ENCODE measurements around the gene TAS2R1. TPM values are rescaled to one million over a fixed set of nuclear protein-coding genes. Genes with fewer than 3 reads are reported as not detected.

The TAS2R1 gene
- total and polyA plus RNA-seq, 8 donors, result not detected

DNA sequence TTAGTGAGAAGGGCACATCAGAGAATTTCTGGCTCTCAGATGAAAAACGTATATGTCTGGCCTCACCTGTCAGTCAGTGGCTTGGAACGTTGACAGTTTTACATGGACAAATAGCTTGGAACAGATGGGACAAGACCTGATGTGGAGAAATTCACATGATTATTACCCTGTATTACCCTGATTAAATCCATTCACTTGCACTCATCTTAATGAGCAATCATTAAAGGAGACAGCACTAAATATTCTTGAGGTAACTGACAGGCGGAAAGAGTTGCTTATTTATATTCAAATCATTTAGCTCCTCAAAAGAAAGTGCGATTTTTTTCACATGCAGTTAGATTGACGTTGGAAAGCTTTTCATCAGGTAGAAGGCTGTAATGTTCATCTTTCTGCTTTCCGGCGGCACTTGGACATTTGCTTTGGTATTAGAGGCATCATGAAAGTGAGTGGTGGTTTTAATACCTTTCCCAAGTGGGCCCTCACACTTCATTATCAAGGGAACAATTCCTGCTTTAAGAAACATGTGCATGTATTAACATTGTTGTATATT lies 11.7 kb upstream of the TAS2R1 start:
- Histone ChIP-seq H3K27ac (no peak overlapping the region), H3K9me3 (no peaks in the 10 kb centered on the region), H3K36me3 (no peaks in the 10 kb centered on the region), H3K27me3 (peaks cover 0 to 3% (median 0%) of the 10 kb centered on the region in 4 donors), H3K4me1 (no peaks in the 10 kb centered on the region), H3K4me3 (no peak overlapping the region)
- DNase-seq (no peak), ATAC-seq (no peak), FAIRE-seq (no peak)
- 59 to 66% methylated on average over 7 of the region's 7 CpGs for WGBS, 2 donors
- intact Hi-C loops (cut with DNase I), result no loop called here
- TF ChIP-seq, protein P1, sequence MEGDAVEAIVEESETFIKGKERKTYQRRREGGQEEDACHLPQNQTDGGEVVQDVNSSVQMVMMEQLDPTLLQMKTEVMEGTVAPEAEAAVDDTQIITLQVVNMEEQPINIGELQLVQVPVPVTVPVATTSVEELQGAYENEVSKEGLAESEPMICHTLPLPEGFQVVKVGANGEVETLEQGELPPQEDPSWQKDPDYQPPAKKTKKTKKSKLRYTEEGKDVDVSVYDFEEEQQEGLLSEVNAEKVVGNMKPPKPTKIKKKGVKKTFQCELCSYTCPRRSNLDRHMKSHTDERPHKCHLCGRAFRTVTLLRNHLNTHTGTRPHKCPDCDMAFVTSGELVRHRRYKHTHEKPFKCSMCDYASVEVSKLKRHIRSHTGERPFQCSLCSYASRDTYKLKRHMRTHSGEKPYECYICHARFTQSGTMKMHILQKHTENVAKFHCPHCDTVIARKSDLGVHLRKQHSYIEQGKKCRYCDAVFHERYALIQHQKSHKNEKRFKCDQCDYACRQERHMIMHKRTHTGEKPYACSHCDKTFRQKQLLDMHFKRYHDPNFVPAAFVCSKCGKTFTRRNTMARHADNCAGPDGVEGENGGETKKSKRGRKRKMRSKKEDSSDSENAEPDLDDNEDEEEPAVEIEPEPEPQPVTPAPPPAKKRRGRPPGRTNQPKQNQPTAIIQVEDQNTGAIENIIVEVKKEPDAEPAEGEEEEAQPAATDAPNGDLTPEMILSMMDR (IDR thresholded peaks at IDR 0.05), result no peak

DNA sequence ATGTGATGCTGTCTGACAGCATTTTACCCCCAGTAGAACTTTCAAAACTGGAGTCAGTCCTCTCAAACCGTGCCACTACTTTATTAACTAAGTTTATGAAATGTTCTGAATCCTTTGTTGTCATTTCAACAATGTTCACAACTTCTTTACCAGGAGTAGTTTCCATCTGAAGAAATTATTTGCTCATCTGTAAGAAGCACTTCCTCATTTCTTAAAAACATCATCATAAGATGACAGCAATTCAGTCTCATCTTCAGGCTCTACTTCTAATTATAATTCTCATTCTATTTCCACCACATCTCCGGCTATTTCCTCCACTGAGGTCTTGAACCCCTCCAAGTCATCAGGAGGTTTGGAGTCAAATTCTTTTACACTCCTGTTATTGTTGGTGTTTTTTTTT lies 2.3 kb upstream of the TAS2R1 start:
- FAIRE-seq, result no peak

DNA sequence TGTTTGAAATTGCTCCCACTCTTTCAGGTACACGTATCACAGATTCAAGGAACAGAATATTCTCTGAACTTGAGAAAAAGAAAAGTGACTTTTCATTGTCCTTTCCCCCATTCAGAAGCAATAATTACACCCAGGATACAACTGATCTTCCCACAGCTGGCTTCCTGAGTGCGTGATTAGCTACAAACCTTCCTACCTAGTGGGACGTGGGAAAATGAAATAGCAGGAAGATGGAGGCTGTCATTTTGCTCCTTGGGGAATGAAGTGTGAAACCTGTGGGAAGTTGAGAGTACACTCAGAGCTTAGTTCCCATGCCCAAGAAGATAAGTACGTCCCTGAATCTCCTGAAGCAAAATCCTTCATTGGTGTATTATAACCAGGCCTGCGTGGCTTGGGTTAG lies 2.6 kb downstream of the TAS2R1 start:
- Histone ChIP-seq H3K27ac (no peak overlapping the region), H3K4me1 (no peaks in the 10 kb centered on the region), H3K9me3 (no peaks in the 10 kb centered on the region), H3K27me3 (no peaks in the 10 kb centered on the region), H3K36me3 (no peaks in the 10 kb centered on the region), H3K4me3 (no peak overlapping the region)
- intact Hi-C loops (cut with DNase I), result no loop called here
- TF ChIP-seq, protein P1 (IDR thresholded peaks at IDR 0.05), result no peak
- no peak for ATAC-seq
- FAIRE-seq, result no peak
- 72 to 75% methylated on average over 5 of the region's 5 CpGs for WGBS, 2 donors
- DNase-seq, result no peak

More for the DNA sequence above, 2.3 kb upstream of the TAS2R1 start:
- Histone ChIP-seq H3K4me1 (no peaks in the 10 kb centered on the region), H3K27me3 (no peaks in the 10 kb centered on the region), H3K36me3 (no peaks in the 10 kb centered on the region), H3K9me3 (no peaks in the 10 kb centered on the region), H3K4me3 (no peak overlapping the region), H3K27ac (no peak overlapping the region)
- ATAC-seq (no peak), DNase-seq (no peak)
- intact Hi-C loops (cut with DNase I), result no loop called here
- TF ChIP-seq, protein P1 (IDR thresholded peaks at IDR 0.05), result no peak
- WGBS, 2 donors, result 41 to 45% methylated on average over 2 of the region's 2 CpGs

DNA sequence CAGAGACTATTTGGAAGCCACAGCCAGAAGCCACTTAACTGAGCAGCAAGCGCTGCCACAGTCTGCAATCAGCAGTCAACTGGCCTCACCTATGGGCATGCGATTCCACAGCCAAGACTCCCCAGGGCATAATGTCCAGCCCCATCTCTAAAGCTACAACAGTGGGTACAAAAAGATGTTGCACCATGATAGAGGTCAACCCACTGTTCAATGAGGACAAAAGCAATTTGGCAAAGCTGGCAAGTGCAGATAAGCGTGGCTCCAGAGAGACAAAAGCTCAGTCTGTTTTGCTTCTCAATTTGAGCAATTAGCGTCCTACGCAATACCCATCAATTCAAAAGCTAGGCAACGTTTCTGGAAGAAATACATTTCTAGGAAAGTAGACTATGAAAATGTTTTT lies 3.2 kb downstream of the TAS2R1 start:
- Histone ChIP-seq H3K27ac (no peak overlapping the region), H3K4me3 (no peak overlapping the region), H3K27me3 (no peaks in the 10 kb centered on the region), H3K9me3 (no peaks in the 10 kb centered on the region), H3K4me1 (no peaks in the 10 kb centered on the region), H3K36me3 (no peaks in the 10 kb centered on the region)
- 79 to 88% methylated on average over 6 of the region's 6 CpGs for WGBS, 2 donors
- TF ChIP-seq, protein P1 (IDR thresholded peaks at IDR 0.05), result no peak
- no peak for DNase-seq
- no peak for FAIRE-seq
- ATAC-seq, result no peak
- intact Hi-C loops (cut with DNase I), result no loop called here

DNA sequence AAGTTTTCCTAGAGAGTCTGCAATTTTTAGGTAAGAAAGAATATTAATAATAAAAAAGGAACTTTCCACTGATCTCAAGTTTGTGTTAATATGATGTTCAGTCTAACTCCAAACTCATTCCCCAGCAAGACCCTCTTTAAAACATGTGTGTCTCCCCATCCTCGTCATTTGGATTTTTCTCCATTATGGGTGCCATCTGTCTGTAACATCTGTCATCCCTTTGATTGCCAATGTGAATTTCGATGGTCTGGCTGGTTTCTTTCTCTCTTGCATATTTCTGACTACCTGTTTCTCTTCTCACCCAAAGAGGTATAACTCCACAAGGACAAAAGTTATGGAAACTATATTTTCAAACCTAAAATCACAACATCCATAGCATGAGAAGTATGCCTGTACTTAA lies 4.4 kb downstream of the TAS2R1 start:
- intact Hi-C loops (cut with DNase I), result no loop called here
- ATAC-seq, result no peak

More for the DNA sequence above, 4.4 kb downstream of the TAS2R1 start:
- Histone ChIP-seq H3K4me3 (no peak overlapping the region), H3K27me3 (no peaks in the 10 kb centered on the region), H3K9me3 (no peaks in the 10 kb centered on the region), H3K4me1 (no peaks in the 10 kb centered on the region), H3K36me3 (no peaks in the 10 kb centered on the region), H3K27ac (no peak overlapping the region)
- FAIRE-seq (no peak), DNase-seq (no peak)
- WGBS, 2 donors, result 61 to 64% methylated on average over 2 of the region's 2 CpGs
- TF ChIP-seq, protein P1 (IDR thresholded peaks at IDR 0.05), result no peak

All from pancreas (tissue), 10 donors.